Nephron progenitor cell (in vitro differentiated cells): ENCODE measurements around the gene AFAP1L2.

Experiments
- DNase-seq: peaks from one replicate; pipeline ENCODE4 v3.0.0; 2021
- H3K27ac Mint-ChIP-seq: 2 replicates; pipeline ENCODE4 v1.8.0; 2021; ENCODE audit warnings: mild to moderate bottlenecking, moderate library complexity, mixed read lengths
- H3K27me3 Mint-ChIP-seq: 2 replicates; pipeline ENCODE4 v1.8.0; 2021; ENCODE audit warnings: mild to moderate bottlenecking, low read depth, mixed read lengths; ENCODE audit not compliant: poor library complexity
- H3K36me3 Mint-ChIP-seq: 2 replicates; pipeline ENCODE4 v1.8.0; 2021; ENCODE audit warnings: low read depth, mixed read lengths
- H3K4me1 Mint-ChIP-seq: 2 replicates; pipeline ENCODE4 v1.8.0; 2021; ENCODE audit warnings: mixed read lengths
- H3K4me3 Mint-ChIP-seq: 2 replicates; pipeline ENCODE4 v1.8.0; 2021; ENCODE audit warnings: mild to moderate bottlenecking, moderate library complexity, mixed read lengths
- H3K9me3 Mint-ChIP-seq: 2 replicates; pipeline ENCODE4 v1.8.0; 2021; ENCODE audit warnings: mild to moderate bottlenecking, moderate library complexity, mixed read lengths
- CTCF ChIP-seq: fragments of 200-600 bp; sonication (generic); IDR thresholded peaks from 2 replicates; pipeline ENCODE4 v1.5.0; 2021; ENCODE audit warnings: antibody characterized with exemption

The AFAP1L2 gene

GRCh38 chr10:114313139-114313538 is 91.2 kb downstream of the AFAP1L2 start:
- H3K9me3 Mint-ChIP-seq = no peaks in the 10 kb centered on the region
- peaks cover 21% of the 10 kb centered on the region for H3K4me1 Mint-ChIP-seq
- DNase-seq = no peak
- H3K4me3 Mint-ChIP-seq = no peak overlapping the region
- no peak overlapping the region for H3K27ac Mint-ChIP-seq
- TF ChIP-seq CTCF = no peak
- H3K36me3 Mint-ChIP-seq = peaks cover 9% of the 10 kb centered on the region
- no peaks in the 10 kb centered on the region for H3K27me3 Mint-ChIP-seq

- no peak for TF ChIP-seq CTCF
- H3K27me3 Mint-ChIP-seq = peaks cover 6% of the 10 kb centered on the region
- H3K9me3 Mint-ChIP-seq = no peaks in the 10 kb centered on the region
- no peak for DNase-seq
- H3K36me3 Mint-ChIP-seq = peaks cover 9% of the 10 kb centered on the region
- no peak overlapping the region for H3K27ac Mint-ChIP-seq
- peaks cover 28% of the 10 kb centered on the region for H3K4me1 Mint-ChIP-seq
- no peak overlapping the region for H3K4me3 Mint-ChIP-seq
Measured at GRCh38 chr10:114311496-114312209, 92.6 kb downstream of the AFAP1L2 start.

DNA sequence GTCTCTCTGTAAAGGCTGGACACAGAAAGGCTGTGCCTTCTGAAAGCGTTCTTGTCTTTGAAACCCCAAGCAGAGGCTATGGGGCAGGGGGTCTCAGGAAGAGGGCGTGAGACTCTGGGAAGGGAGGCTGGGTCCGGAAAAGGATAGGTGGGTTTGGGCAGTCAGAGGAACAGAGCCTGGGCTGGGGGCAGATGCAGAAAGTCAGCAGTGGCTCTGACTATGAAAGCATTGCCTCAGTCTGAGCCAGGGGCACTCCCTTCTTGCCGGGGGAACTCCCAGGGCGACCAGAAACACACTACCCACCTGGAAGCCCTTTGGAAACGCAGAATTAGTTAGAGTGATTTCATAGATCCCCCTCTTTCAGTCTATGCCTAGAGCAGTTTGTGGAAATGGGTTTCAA is 93.3 kb downstream of the AFAP1L2 start:
- Mint-ChIP-seq H3K4me3 (no peak overlapping the region), H3K27me3 (peaks cover 6% of the 10 kb centered on the region)
- TF ChIP-seq CTCF = no peak

DNA sequence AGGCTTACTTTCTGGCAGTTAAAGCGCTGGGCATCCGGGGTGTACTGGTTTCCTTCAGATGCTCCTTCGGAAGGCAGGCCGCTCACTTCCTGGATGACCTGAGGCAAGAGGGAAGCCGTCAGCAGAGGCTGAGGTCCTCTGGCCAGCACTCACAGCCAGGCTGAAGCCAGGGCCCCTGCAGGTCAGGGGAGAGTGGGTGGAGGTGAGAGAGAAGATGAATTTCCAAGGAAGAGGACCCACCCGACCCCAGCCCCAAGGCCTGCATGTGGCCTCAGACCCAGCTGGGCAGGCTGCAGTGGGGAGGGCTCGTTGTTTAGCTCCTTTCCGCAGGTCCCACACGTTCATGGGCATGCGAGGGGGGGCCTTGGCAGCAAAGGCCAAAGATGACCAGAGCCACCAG is 94.0 kb downstream of the AFAP1L2 start:
- H3K27me3 Mint-ChIP-seq = peaks cover 6% of the 10 kb centered on the region
- H3K4me1 Mint-ChIP-seq = peaks cover 17% of the 10 kb centered on the region
- no peak overlapping the region for H3K4me3 Mint-ChIP-seq
- DNase-seq = no peak
- no peak overlapping the region for H3K27ac Mint-ChIP-seq
- no peak for TF ChIP-seq CTCF
- H3K9me3 Mint-ChIP-seq = no peaks in the 10 kb centered on the region
- peaks cover 9% of the 10 kb centered on the region for H3K36me3 Mint-ChIP-seq

More for the DNA sequence above, 93.3 kb downstream of the AFAP1L2 start:
- peaks cover 22% of the 10 kb centered on the region for H3K4me1 Mint-ChIP-seq
- H3K36me3 Mint-ChIP-seq = peaks cover 9% of the 10 kb centered on the region
- H3K27ac Mint-ChIP-seq = no peak overlapping the region
- no peak for DNase-seq
- no peaks in the 10 kb centered on the region for H3K9me3 Mint-ChIP-seq

DNA sequence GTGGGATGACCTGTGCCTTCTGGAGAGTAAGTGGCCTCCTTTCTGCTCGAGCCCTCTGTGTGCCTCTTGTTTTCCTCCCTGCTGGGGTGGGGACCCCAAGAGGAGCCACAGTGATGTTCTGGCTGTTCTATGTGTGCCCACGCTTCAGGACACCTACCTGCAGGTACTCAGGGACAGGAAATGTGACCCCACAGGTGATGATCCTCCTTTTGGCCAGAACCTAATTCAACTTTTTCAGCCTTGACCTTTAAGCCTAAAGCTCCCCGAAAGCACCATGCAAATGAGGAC is 95.0 kb downstream of the AFAP1L2 start:
- Mint-ChIP-seq H3K9me3 (no peaks in the 10 kb centered on the region), H3K4me3 (no peak overlapping the region), H3K27me3 (peaks cover 6% of the 10 kb centered on the region), H3K36me3 (peaks cover 7% of the 10 kb centered on the region), H3K27ac (no peak overlapping the region), H3K4me1 (peaks cover 21% of the 10 kb centered on the region)
- no peak for DNase-seq
- no peak for TF ChIP-seq CTCF
